PFSK-1 (cell line): ENCODE measurements around the gene MUC22.

Experiments used
- FOXP2 ChIP-seq: optimal IDR thresholded peaks from 2 replicates; pipeline ENCODE3; 2011; ENCODE audit warnings: borderline replicate concordance, control low read depth, inconsistent platforms; ENCODE audit not compliant: insufficient read depth; ENCODE audit errors: extremely low read length, extremely low read depth
- POLR2AphosphoS5 ChIP-seq: IDR thresholded peaks from 2 replicates; pipeline ENCODE4 v1.6.1; 2012; ENCODE audit warnings: low read depth, mild to moderate bottlenecking, control low read depth, low read length, moderate library complexity
- REST ChIP-seq, 2 experiments: IDR thresholded peaks; 2 replicates each; pipeline versions ENCODE4 v1.6.1 to v1.8.0; 2011 to 2012; ENCODE audit warnings: low read depth in 2 of 2, low read length in 2 of 2, control low read depth in 1 of 2, inconsistent platforms in 1 of 2, mild to moderate bottlenecking in 1 of 2, moderate library complexity in 1 of 2; ENCODE audit not compliant: insufficient read depth in 1 of 2
- TAF1 ChIP-seq: IDR thresholded peaks from 2 replicates; pipeline ENCODE4 v1.6.1; 2012; ENCODE audit warnings: low read length, control low read depth, borderline replicate concordance; ENCODE audit not compliant: insufficient read depth

GRCh38 chr6:31068669-31069340 lies 58.5 kb downstream of the MUC22 start:
- TF ChIP-seq FOXP2 (no peak), REST (IDR thresholded peaks at IDR 0.05; ENCODE audit: insufficient read depth in 1 of 2, low read depth in 2 of 2, low read length in 2 of 2) (no peak), POLR2AphosphoS5 (no peak), TAF1 (no peak)
